K562 (cell line): ENCODE results near the gene ITGB2. TPM values are rescaled to one million over a fixed set of nuclear protein-coding genes. Genes with fewer than 3 reads are reported as not detected.

Experiments used
- ATAC-seq: fragments of 200-7000 bp; cut with Tn5 transposase; 3 replicates; pipeline ENCODE4 v1.9.1; 2020; ENCODE audit warnings: moderate library complexity
- BruUV-seq: library from RNA; stranded (reverse); fragments of 400-500 nt; replicated peaks from 2 replicates; lab custom pipeline; 2021; lab: Mats Ljungman, UMichigan
- CTCF ChIA-PET: fragments of 300-600 bp; formaldehyde crosslinking; extraction: SDS; loops from one replicate; lab custom pipeline; 2021; ENCODE audit warnings: low intra/inter-chr PET ratio; lab: Yijun Ruan, JAX
- POLR2A ChIA-PET: fragments of 300-600, 350-650 bp; sonication (Branson Sonifier 250); formaldehyde crosslinking; extraction: SDS; loops from one replicate; lab custom pipeline; 2021; ENCODE audit warnings: antibody characterized with exemption, inconsistent platforms; lab: Yijun Ruan, JAX
- DNase-seq, 4 experiments: peaks; one replicate each; pipeline versions ENCODE4 v3.0.0 to v3.0.0-alpha.2; 2011 to 2018; ENCODE audit warnings: low spot score in 3 of 4, mixed read lengths in 3 of 4; ENCODE audit errors: extremely low read depth in 1 of 4
- FAIRE-seq: peaks from 2 replicates; lab custom pipeline; 2011; peaks lifted over from hg19 to GRCh38; lab: Jason Lieb, UNC
- H2AFZ ChIP-seq: 2 replicates; pipeline ENCODE4 v1.6.0; 2011; ENCODE audit warnings: low read depth, low read length, control low read depth, inconsistent platforms
- H3K27ac ChIP-seq: fragments of 200-600 bp; 3 replicates; pipeline ENCODE4 v1.8.0; 2011; ENCODE audit warnings: low read depth, mild to moderate bottlenecking, control low read depth, inconsistent platforms, low read length, moderate library complexity, mixed read lengths; ENCODE audit errors: extremely low read depth
- H3K27me3 ChIP-seq, 2 experiments: fragments of 300-600 bp in 1 of 2; 2 replicates in 1 of 2; 3 replicates in 1 of 2; pipeline versions ENCODE4 v1.6.0 to v1.8.0; 2011; ENCODE audit warnings: inconsistent platforms in 2 of 2, low read length in 2 of 2, mild to moderate bottlenecking in 1 of 2, mixed read lengths in 1 of 2, moderate library complexity in 1 of 2; ENCODE audit not compliant: control insufficient read depth in 2 of 2, insufficient read depth in 2 of 2
- H3K36me3 ChIP-seq: fragments of 300-600 bp; 3 replicates; pipeline ENCODE4 v1.8.0; 2011; ENCODE audit warnings: mild to moderate bottlenecking, low read length, inconsistent platforms; ENCODE audit not compliant: control insufficient read depth, insufficient read depth
- H3K4me1 ChIP-seq, 2 experiments: fragments of 200-600 bp in 1 of 2; replicated peaks in 1 of 2; 2 replicates in 1 of 2; 3 replicates in 1 of 2; pipeline versions ENCODE4 v1.5.1 to v1.8.0; 2011; ENCODE audit warnings: inconsistent platforms in 2 of 2, low read length in 2 of 2, mild to moderate bottlenecking in 1 of 2, mixed read lengths in 1 of 2, moderate library complexity in 1 of 2; ENCODE audit not compliant: control insufficient read depth in 2 of 2, insufficient read depth in 2 of 2
- H3K4me2 ChIP-seq: 2 replicates; pipeline ENCODE4 v1.6.1; 2011; ENCODE audit warnings: low read length, control low read depth, inconsistent platforms, mixed read lengths; ENCODE audit not compliant: insufficient read depth
- H3K4me3 ChIP-seq: fragments of 200-600 bp; sonication (generic), shearing (Covaris generic); 2 replicates; pipeline ENCODE4 v1.5.1; 2016; ENCODE audit warnings: control low read depth, inconsistent platforms
- H3K79me2 ChIP-seq: fragments of 200-600 bp; 3 replicates; pipeline ENCODE4 v1.8.0; 2011; ENCODE audit warnings: low read length, inconsistent platforms; ENCODE audit not compliant: control insufficient read depth, insufficient read depth
- H3K9ac ChIP-seq, 2 experiments: 2 replicates each; pipeline versions ENCODE4 v1.6.0 to v1.6.1; 2011; ENCODE audit warnings: low read depth in 2 of 2, low read length in 2 of 2, control low read depth in 1 of 2, inconsistent platforms in 1 of 2, mild to moderate bottlenecking in 1 of 2, mixed read lengths in 1 of 2; ENCODE audit not compliant: insufficient read depth in 1 of 2
- H3K9me1 ChIP-seq: one replicate; pipeline ENCODE4 v1.6.0; 2011; ENCODE audit warnings: inconsistent platforms, mild to moderate bottlenecking, low read length, moderate library complexity; ENCODE audit not compliant: control insufficient read depth, insufficient read depth
- H3K9me3 ChIP-seq: replicated peaks from 2 replicates; pipeline ENCODE4 v1.5.1; 2011; ENCODE audit warnings: low read depth, low read length, inconsistent platforms; ENCODE audit not compliant: control insufficient read depth, insufficient read depth
- H4K20me1 ChIP-seq: replicated peaks from 2 replicates; pipeline ENCODE4 v1.6.1; 2011; ENCODE audit warnings: low read length, inconsistent platforms, mixed read lengths; ENCODE audit not compliant: control insufficient read depth, insufficient read depth
- FOXK2 ChIP-seq, 2 experiments: fragments of 450-650 bp; IDR thresholded peaks in 1 of 2; conservative IDR thresholded peaks in 1 of 2; 2 replicates each; pipeline ENCODE4 v1.6.1; 2016; ENCODE audit warnings: low read depth in 2 of 2, mild to moderate bottlenecking in 1 of 2
- FUS ChIP-seq: fragments of 200-400 bp; formaldehyde crosslinking; optimal IDR thresholded peaks from 2 replicates; pipeline ENCODE3; 2017; ENCODE audit warnings: low read depth, low read length
- GATAD2B ChIP-seq: fragments of 450-650 bp; IDR thresholded peaks from 2 replicates; pipeline ENCODE4 v1.6.1; 2017; ENCODE audit warnings: mild to moderate bottlenecking, borderline replicate concordance
- HDAC6 ChIP-seq: IDR thresholded peaks from 2 replicates; pipeline ENCODE4 v1.6.1; 2012; ENCODE audit warnings: low read depth, mild to moderate bottlenecking, control low read depth, inconsistent platforms, low read length, moderate library complexity
- ILK ChIP-seq: fragments of 450-650 bp; IDR thresholded peaks from 2 replicates; pipeline ENCODE4 v1.6.1; 2016; ENCODE audit warnings: missing genetic modification characterization, low read depth, mild to moderate bottlenecking, missing compliant biosample characterization, moderate library complexity, borderline replicate concordance
- MED1 ChIP-seq: sonication (generic); formaldehyde crosslinking; IDR thresholded peaks from 2 replicates; pipeline ENCODE4 v1.8.1; 2023; ENCODE audit warnings: missing genetic modification reagents, borderline replicate concordance
- MITF ChIP-seq: IDR thresholded peaks from 2 replicates; pipeline ENCODE4 v1.6.1; 2014; ENCODE audit warnings: antibody characterized with exemption
- NCOA6 ChIP-seq: fragments of 450-650 bp; IDR thresholded peaks from 2 replicates; pipeline ENCODE4 v1.6.1; 2017; ENCODE audit warnings: mild to moderate bottlenecking
- NR2C2 ChIP-seq, 2 experiments: fragments of 200-800 bp in 1 of 2; sonication (Bioruptor generic) in 1 of 2; sonication (generic) in 1 of 2; formaldehyde crosslinking in 1 of 2; IDR thresholded peaks; 2 replicates each; pipeline versions ENCODE4 v1.6.1 to v1.8.0; 2016 to 2022; ENCODE audit warnings: mild to moderate bottlenecking in 1 of 2, missing compliant biosample characterization in 1 of 2, missing genetic modification characterization in 1 of 2, missing genetic modification reagents in 1 of 2
- PHTF2 ChIP-seq: fragments of 250-450 bp; sonication (Bioruptor Pico); IDR thresholded peaks from 2 replicates; pipeline ENCODE4 v1.5.0; 2021; ENCODE audit warnings: mild to moderate bottlenecking
- RAD21 ChIP-seq, 2 experiments: fragments of 250-450 bp in 1 of 2; fragments of 450-650 bp in 1 of 2; sonication (Bioruptor Pico) in 1 of 2; formaldehyde crosslinking in 1 of 2; IDR thresholded peaks in 1 of 2; conservative IDR thresholded peaks in 1 of 2; 2 replicates each; pipeline versions ENCODE4 v1.4.0 to v1.8.0; 2020 to 2022; ENCODE audit warnings: mild to moderate bottlenecking in 2 of 2, moderate library complexity in 1 of 2
- SAFB ChIP-seq: fragments of 200-400 bp; formaldehyde crosslinking; IDR thresholded peaks from 2 replicates; pipeline ENCODE4 v1.6.1; 2017; ENCODE audit warnings: low read depth, low read length, borderline replicate concordance
- SMARCE1 ChIP-seq: fragments of 450-650 bp; IDR thresholded peaks from 2 replicates; pipeline ENCODE4 v1.7.1; 2016; ENCODE audit warnings: mild to moderate bottlenecking
- TCFL5 ChIP-seq: fragments of 250-450 bp; sonication (Bioruptor Pico); conservative IDR thresholded peaks from 2 replicates; pipeline ENCODE4 v1.6.1; 2021; ENCODE audit warnings: mild to moderate bottlenecking, moderate library complexity, matching md5 sums
- WHSC1 ChIP-seq: IDR thresholded peaks from one replicate; pipeline ENCODE4 v1.6.1; 2012; ENCODE audit warnings: low read length, control low read depth, inconsistent platforms
- ZBTB17 ChIP-seq: fragments of 450-650 bp; formaldehyde crosslinking; IDR thresholded peaks from 2 replicates; pipeline ENCODE4 v1.4.0; 2020; ENCODE audit warnings: mild to moderate bottlenecking
- ZNF217 ChIP-seq: sonication (generic); formaldehyde crosslinking; IDR thresholded peaks from 2 replicates; pipeline ENCODE4 v1.8.0; 2022; ENCODE audit warnings: mild to moderate bottlenecking, missing genetic modification reagents
- ZNF551 ChIP-seq: fragments of 250-450 bp; sonication (Bioruptor Pico); IDR thresholded peaks from 2 replicates; pipeline ENCODE4 v1.5.0; 2021; ENCODE audit warnings: mild to moderate bottlenecking, moderate library complexity
- WGBS: fragments of 100-300 bp; shearing (Covaris generic); methylation state at CpG from one replicate; pipeline ENCODE4 v1.1.6; 2016; ENCODE audit warnings: low coverage, mixed read lengths; ENCODE audit not compliant: insufficient coverage; ENCODE audit errors: missing lambda C conversion rate; 5-methylcytosine and 5-hydroxymethylcytosine counted together
- in situ Hi-C: fragments of 300-500 bp; cut with MboI; formaldehyde crosslinking; loops from 4 replicates; pipeline ENCODE4 v1.15.0; 2018; ENCODE audit warnings: inconsistent platforms, mixed read lengths
- intact Hi-C: fragments of 100-400 bp; cut with micrococcal nuclease; formaldehyde crosslinking; loops from 2 replicates; pipeline ENCODE4 v1.14.2; 2022
- polyA plus RNA-seq, 8 experiments: library from polyadenylated mRNA; depleted of rRNA in 4 of 8; stranded (reverse) in 5 of 8; unstranded in 3 of 8; fragments of >200 nt; fragmentation: Nextera tagmentation in 2 of 8; fragmentation: Illumina TruSeq in 1 of 8; extraction: Ambion mirVana in 2 of 8; extraction: Trizol in 1 of 8; gene quantifications; 2 replicates each; pipeline versions ENCODE4 v1.2.1 to v1.2.3, GENCODE V29; 2011 to 2014; ENCODE audit warnings: inconsistent platforms in 1 of 8, missing spikeins in 1 of 8
- total RNA-seq, 7 experiments: library from RNA; depleted of rRNA in 6 of 7; stranded (reverse); fragments of >200 nt in 6 of 7; fragmentation: Illumina TruSeq in 2 of 7; extraction: Trizol in 2 of 7; gene quantifications; 2 replicates each; pipeline versions ENCODE4 v1.2.1 to v1.2.3, GENCODE V29; 2011 to 2021; ENCODE audit warnings: low replicate concordance in 1 of 7
- TF ChIP-seq, protein P1 (sequence below): sonication (generic); formaldehyde crosslinking; IDR thresholded peaks from 2 replicates; pipeline ENCODE4 v1.9.0; 2022; ENCODE audit warnings: mild to moderate bottlenecking, missing genetic modification reagents

The ITGB2 gene
- total and polyA plus RNA-seq, 9 of the 15 experiments (the other 6 are each of a cell fraction or from before 2014, with no cell fraction given), result 0.07 to 1.3 (median 0.51) TPM; not detected in 2

DNA sequence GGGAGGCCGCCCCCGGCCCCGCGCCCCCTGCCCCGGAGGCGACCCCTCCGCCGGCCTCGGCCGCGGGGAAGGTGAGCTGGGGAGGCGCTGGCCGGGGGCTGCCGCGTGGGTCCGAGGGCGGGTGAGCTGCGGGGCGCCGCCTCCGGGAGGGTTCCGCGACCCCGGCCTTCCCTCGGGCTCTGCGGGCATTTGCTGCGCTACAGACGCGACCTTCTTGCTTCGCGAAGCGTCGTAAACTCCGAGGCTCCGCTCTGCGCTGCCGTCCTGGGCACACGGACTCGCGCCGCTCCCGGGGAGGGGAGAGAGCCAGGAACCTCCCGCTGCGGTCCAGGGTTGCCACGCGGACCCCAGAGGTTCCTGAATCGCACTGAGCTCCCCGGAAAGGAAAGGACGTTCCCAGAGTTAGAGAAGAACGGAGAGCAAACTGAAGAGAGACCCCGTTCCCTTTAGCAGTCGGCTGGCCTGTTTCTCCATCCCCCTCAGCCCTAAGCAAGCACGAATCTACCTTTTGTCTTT is 19.5 kb upstream of the ITGB2 start:
- Histone ChIP-seq H3K27ac (peak overlapping the region; percentile 83), H3K79me2 (peaks cover 63% of the 10 kb centered on the region), H3K4me1 (peaks cover 16 to 29% of the 10 kb centered on the region in 2 experiments; a peak in 4 of 5 replicates), H3K36me3 (peaks cover 40% of the 10 kb centered on the region; the same call in 2 of the 3 replicates), H3K9me1 (peaks cover 3% of the 10 kb centered on the region), H3K4me2 (peak overlapping the region; percentile 84), H4K20me1 (peaks cover 22% of the 10 kb centered on the region; the same call in 1 of the 2 replicates), H2AFZ (peak overlapping the region; percentile 80), H3K9ac (peak overlapping the region; percentile 88 to 97), H3K9me3 (no peaks in the 10 kb centered on the region), H3K4me3 (peak overlapping the region; percentile 84), H3K27me3 (no peaks in the 10 kb centered on the region)
- intact Hi-C loops (no loop called here), in situ Hi-C loops (no loop called here)
- FAIRE-seq, result no peak
- 0% methylated on average over 27 of the region's 53 CpGs for whole genome bisulfite sequencing
- POLR2A ChIA-PET, result interaction anchor here (0.6 to 1.0 kb wide), 8 partner anchors 9 to 163 kb away, joined by 3 to 6 read pairs (median 4); no protein-coding TSS in a partner anchor
- no TSS peak for BruUV-seq
- ATAC-seq, result peak; percentile 56
- peak in 1 of 4 experiments; percentile 52 for DNase-seq
- CTCF ChIA-PET, result interaction anchor here (0.7 kb wide), 1 partner anchor 663 kb away, joined by 8 read pairs; no protein-coding TSS in a partner anchor
- no peak for TF ChIP-seq ZBTB17 (CRISPR knock-in tag)
- no peak for TF ChIP-seq ZNF551 (CRISPR knock-in tag)
- no peak for TF ChIP-seq NCOA6
- TF ChIP-seq PHTF2 (CRISPR knock-in tag), result no peak
- no peak for TF ChIP-seq MITF
- TF ChIP-seq, protein P1, sequence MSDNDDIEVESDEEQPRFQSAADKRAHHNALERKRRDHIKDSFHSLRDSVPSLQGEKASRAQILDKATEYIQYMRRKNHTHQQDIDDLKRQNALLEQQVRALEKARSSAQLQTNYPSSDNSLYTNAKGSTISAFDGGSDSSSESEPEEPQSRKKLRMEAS (CRISPR knock-in tag), result 0 out of 2 replicates have a peak, but pooled peaks have one; percentile 5
- no peak for TF ChIP-seq GATAD2B
- TF ChIP-seq FUS, result peak; percentile 9
- 0 out of 2 replicates have a peak, but pooled peaks have one; percentile 62 for TF ChIP-seq MED1 (CRISPR knock-in tag)
- no peak for TF ChIP-seq ILK (tag)
- 0 out of 2 replicates have a peak, but pooled peaks have one; percentile 2 for TF ChIP-seq SAFB
- TF ChIP-seq TCFL5, result no peak
- 0 out of 4 replicates have a peak, but pooled peaks of 1 of the 2 experiments have one; percentile 2 for TF ChIP-seq RAD21 (CRISPR knock-in tag; conservative IDR thresholded peaks at IDR 0.05 in 1 of 2, IDR thresholded peaks at IDR 0.05 in 1 of 2)
- no peak for TF ChIP-seq NR2C2 (CRISPR knock-in tag; IDR thresholded peaks at IDR 0.05)
- TF ChIP-seq NR2C2 (tag; IDR thresholded peaks at IDR 0.05), result peak; percentile 91
- no peak for TF ChIP-seq SMARCE1
- TF ChIP-seq HDAC6, result no peak
- TF ChIP-seq ZNF217, result no peak
- TF ChIP-seq WHSC1, result no peak
- TF ChIP-seq FOXK2 (conservative IDR thresholded peaks at IDR 0.05 in 1 of 2, IDR thresholded peaks at IDR 0.05 in 1 of 2; ENCODE audit: low read depth in 2 of 2), result no peak
